ENCODE data around the gene LURAP1L.
"Not testable (repeated sequence)": the region's sequence is repeated elsewhere in the genome, so short reads cannot be mapped to it uniquely, and the experiment has no call there.

Gene LURAP1L

GRCh38 chr9:12862611-12863410, 88.0 kb downstream of the LURAP1L start:
- no peak for DNase-seq

- DNase-seq = no peak
Measured at GRCh38 chr9:12863618-12864017, 88.8 kb downstream of the LURAP1L start.

- DNase-seq = not testable (repeated sequence)
Measured at GRCh38 chr9:12865380-12865779, 90.6 kb downstream of the LURAP1L start.

All from DMS153 (cell line).